Mesenchymal stem cell (in vitro differentiated cells and primary cell): Measurements from ENCODE around the gene SSX2IP.

Experiments
- DNase-seq: peaks from one replicate; pipeline ENCODE4 v3.0.0-alpha.2; 2013
- H2AFZ ChIP-seq: one replicate; pipeline ENCODE4 v1.6.1; 2013; ENCODE audit warnings: low read depth, mild to moderate bottlenecking, control low read depth, inconsistent platforms, low read length, moderate library complexity
- H2AK5ac ChIP-seq: 2 replicates; pipeline ENCODE4 v1.6.1; 2013; ENCODE audit warnings: low read length, moderate library complexity, mild to moderate bottlenecking, inconsistent platforms; ENCODE audit not compliant: severe bottlenecking
- H2BK120ac ChIP-seq: one replicate; pipeline ENCODE4 v1.6.1; 2013; ENCODE audit warnings: low read depth, mild to moderate bottlenecking, inconsistent platforms, low read length, moderate library complexity
- H2BK12ac ChIP-seq, 2 experiments: one replicate each; pipeline ENCODE4 v1.6.1; 2013; ENCODE audit warnings: inconsistent platforms in 2 of 2, low read length in 2 of 2, mild to moderate bottlenecking in 2 of 2, moderate library complexity in 2 of 2, control low read depth in 1 of 2
- H2BK15ac ChIP-seq: one replicate; pipeline ENCODE4 v1.6.1; 2013; ENCODE audit warnings: mild to moderate bottlenecking, low read depth, inconsistent platforms; ENCODE audit not compliant: poor library complexity, severe bottlenecking
- H2BK5ac ChIP-seq: 2 replicates; pipeline ENCODE4 v1.6.1; 2013; ENCODE audit warnings: low read depth, mild to moderate bottlenecking, low read length, control low read depth, inconsistent platforms; ENCODE audit not compliant: poor library complexity, severe bottlenecking
- H3K14ac ChIP-seq, 2 experiments: one replicate each; pipeline ENCODE4 v1.6.1; 2013; ENCODE audit warnings: inconsistent platforms in 2 of 2, low read length in 2 of 2, control low read depth in 1 of 2, mild to moderate bottlenecking in 1 of 2, moderate library complexity in 1 of 2
- H3K18ac ChIP-seq, 2 experiments: one replicate each; pipeline ENCODE4 v1.6.1; 2013; ENCODE audit warnings: inconsistent platforms in 2 of 2, low read length in 2 of 2, control low read depth in 1 of 2, low read depth in 1 of 2, mild to moderate bottlenecking in 1 of 2
- H3K23ac ChIP-seq, 2 experiments: one replicate each; pipeline ENCODE4 v1.6.1; 2013; ENCODE audit warnings: inconsistent platforms in 2 of 2, low read length in 2 of 2, mild to moderate bottlenecking in 2 of 2, moderate library complexity in 2 of 2, control low read depth in 1 of 2
- H3K27ac ChIP-seq: 2 replicates; pipeline ENCODE4 v1.5.1; 2013; ENCODE audit warnings: mild to moderate bottlenecking, moderate library complexity, low read length, control low read depth, inconsistent platforms; ENCODE audit not compliant: poor library complexity, severe bottlenecking
- H3K27me3 ChIP-seq, 2 experiments: 2 replicates each; pipeline versions ENCODE4 v1.6.1 to v1.7.0; 2013; ENCODE audit warnings: low read length in 2 of 2, mild to moderate bottlenecking in 2 of 2, moderate library complexity in 2 of 2, control low read depth in 1 of 2, inconsistent platforms in 1 of 2; ENCODE audit not compliant: control insufficient read depth in 1 of 2, insufficient read depth in 1 of 2
- H3K36me3 ChIP-seq, 2 experiments: 2 replicates each; pipeline versions ENCODE4 v1.6.1 to v1.7.0; 2013; ENCODE audit warnings: low read length in 2 of 2, control low read depth in 1 of 2, inconsistent platforms in 1 of 2, low read depth in 1 of 2, mild to moderate bottlenecking in 1 of 2; ENCODE audit not compliant: insufficient read depth in 2 of 2, control insufficient read depth in 1 of 2
- H3K4ac ChIP-seq, 2 experiments: one replicate each; pipeline ENCODE4 v1.6.1; 2013; ENCODE audit warnings: inconsistent platforms in 2 of 2, low read length in 2 of 2, mild to moderate bottlenecking in 2 of 2, moderate library complexity in 2 of 2, control low read depth in 1 of 2, low read depth in 1 of 2
- H3K4me1 ChIP-seq: 2 replicates; pipeline ENCODE4 v1.6.1; 2013; ENCODE audit warnings: low read depth, low read length, control low read depth; ENCODE audit not compliant: control insufficient read depth, insufficient read depth
- H3K4me2 ChIP-seq: 2 replicates; pipeline ENCODE4 v1.6.1; 2013; ENCODE audit warnings: low read length, mild to moderate bottlenecking, inconsistent platforms; ENCODE audit not compliant: poor library complexity, severe bottlenecking
- H3K4me3 ChIP-seq, 2 experiments: 2 replicates each; pipeline versions ENCODE4 v1.5.1 to v1.7.0; 2013; ENCODE audit warnings: low read length in 2 of 2, mild to moderate bottlenecking in 2 of 2, control low read depth in 1 of 2, low read depth in 1 of 2; ENCODE audit not compliant: insufficient read depth in 1 of 2
- H3K79me1 ChIP-seq: replicated peaks from 2 replicates; pipeline ENCODE4 v1.6.1; 2013; ENCODE audit warnings: mild to moderate bottlenecking, control low read depth, low read length, inconsistent platforms; ENCODE audit not compliant: poor library complexity, severe bottlenecking
- H3K9ac ChIP-seq: 2 replicates; pipeline ENCODE4 v1.7.0; 2013; ENCODE audit warnings: mild to moderate bottlenecking, low read length, moderate library complexity
- H3K9me3 ChIP-seq: 2 replicates; pipeline ENCODE4 v1.7.0; 2013; ENCODE audit warnings: mild to moderate bottlenecking, low read length; ENCODE audit not compliant: control insufficient read depth
- H4K8ac ChIP-seq: one replicate; pipeline ENCODE4 v1.6.1; 2013; ENCODE audit warnings: inconsistent platforms, mild to moderate bottlenecking, low read length, moderate library complexity
- H4K91ac ChIP-seq: one replicate; pipeline ENCODE4 v1.6.1; 2013; ENCODE audit warnings: mild to moderate bottlenecking, low read length, inconsistent platforms
- WGBS: methylation state at CpG from one replicate; pipeline ENCODE4 v1.1.7; 2013; ENCODE audit warnings: mixed read lengths; 5-methylcytosine and 5-hydroxymethylcytosine counted together

SSX2IP gene

DNA sequence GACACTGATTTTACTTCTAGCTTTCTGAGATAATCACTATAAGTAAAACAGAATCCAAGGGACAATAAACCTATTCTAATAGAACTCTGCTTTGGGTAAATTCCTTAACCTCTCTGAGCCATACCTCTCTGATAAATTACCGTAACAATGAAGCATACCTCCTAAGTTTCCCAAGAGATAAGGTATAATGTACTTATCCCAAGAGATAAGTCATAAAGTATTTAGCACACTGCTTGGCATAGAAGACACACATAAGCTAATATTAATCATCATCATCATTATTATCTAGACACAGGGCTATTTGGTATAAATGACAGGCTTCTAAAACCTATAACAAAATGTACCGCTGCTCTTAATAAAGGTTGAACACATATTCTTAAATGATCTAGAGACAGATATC lies 16.2 kb downstream of the SSX2IP start:
- H2BK5ac ChIP-seq: no peak overlapping the region
- H2AFZ ChIP-seq: no peak overlapping the region
- H3K4me1 ChIP-seq: no peaks in the 10 kb centered on the region
- H2BK15ac ChIP-seq: no peak overlapping the region
- no peak overlapping the region for H2BK120ac ChIP-seq
- no peak overlapping the region for H2AK5ac ChIP-seq
- H3K36me3 ChIP-seq: peaks cover 0 to 8% of the 10 kb centered on the region in 2 experiments
- 100% methylated on average over 1 of the region's 2 CpGs for WGBS
- H3K27ac ChIP-seq: no peak overlapping the region
- no peak overlapping the region for H3K23ac ChIP-seq
- H3K9me3 ChIP-seq: no peaks in the 10 kb centered on the region
- H3K18ac ChIP-seq: no peak overlapping the region
- no peaks in the 10 kb centered on the region for H3K27me3 ChIP-seq
- peaks cover 1% of the 10 kb centered on the region for H3K79me1 ChIP-seq
- H2BK12ac ChIP-seq: no peak overlapping the region
- no peak overlapping the region for H4K8ac ChIP-seq
- no peak overlapping the region for H3K4ac ChIP-seq
- H3K14ac ChIP-seq: no peak overlapping the region
- DNase-seq: no peak
- no peak overlapping the region for H4K91ac ChIP-seq
- no peak overlapping the region for H3K9ac ChIP-seq
- no peak overlapping the region for H3K4me3 ChIP-seq
- no peak overlapping the region for H3K4me2 ChIP-seq

DNA sequence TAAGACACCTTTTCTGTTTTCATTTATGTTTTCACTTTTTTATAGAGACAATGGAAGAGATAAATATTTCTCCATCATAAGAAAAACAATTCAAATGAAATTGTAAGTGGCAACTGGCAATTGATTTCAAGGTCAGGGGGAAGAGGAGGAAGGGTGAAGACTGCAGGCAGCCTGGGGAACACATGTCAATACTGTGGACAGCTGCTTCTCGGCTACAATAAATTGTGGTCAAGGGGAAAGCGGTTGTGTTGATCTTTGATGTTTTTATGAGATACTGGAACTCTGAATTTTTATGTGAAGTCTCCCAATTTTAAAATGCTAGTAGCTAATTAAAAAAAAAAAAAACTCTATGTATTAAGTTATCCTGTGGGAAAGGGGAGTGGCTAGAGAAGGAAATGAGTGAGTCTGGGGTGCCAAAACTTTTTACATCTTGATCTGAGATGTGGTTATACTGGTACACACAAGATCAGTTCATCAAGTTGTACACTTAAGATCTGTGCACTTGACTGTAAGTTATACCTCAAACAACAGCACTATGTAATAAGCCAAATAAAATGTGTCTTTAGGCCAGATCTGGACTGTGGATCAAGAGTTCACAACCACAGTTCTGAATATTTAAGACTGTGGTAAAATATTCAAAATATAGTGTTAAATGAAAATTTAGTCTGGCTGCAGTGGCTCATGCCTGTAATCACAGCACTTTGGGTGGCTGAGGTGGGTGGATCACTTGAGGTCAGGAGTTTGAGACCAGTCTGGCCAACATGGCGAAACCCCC lies 18.0 kb downstream of the SSX2IP start:
- Histone ChIP-seq H3K4me3 (no peak overlapping the region), H3K79me1 (peaks cover 1% of the 10 kb centered on the region), H3K14ac (no peak overlapping the region), H3K27ac (no peak overlapping the region), H3K18ac (no peak overlapping the region), H3K9me3 (no peaks in the 10 kb centered on the region), H2BK12ac (no peak overlapping the region), H2BK15ac (no peak overlapping the region), H3K4me1 (no peaks in the 10 kb centered on the region), H3K9ac (no peak overlapping the region), H2AFZ (no peak overlapping the region), H3K36me3 (peaks cover 0 to 15% of the 10 kb centered on the region in 2 experiments), H4K8ac (no peak overlapping the region), H4K91ac (no peak overlapping the region), H3K27me3 (no peaks in the 10 kb centered on the region), H3K23ac (no peak overlapping the region), H2AK5ac (no peak overlapping the region), H3K4me2 (no peak overlapping the region), H3K4ac (no peak overlapping the region), H2BK5ac (no peak overlapping the region), H2BK120ac (no peak overlapping the region)
- 100% methylated on average over 2 of the region's 3 CpGs for WGBS
- DNase-seq: no peak

DNA sequence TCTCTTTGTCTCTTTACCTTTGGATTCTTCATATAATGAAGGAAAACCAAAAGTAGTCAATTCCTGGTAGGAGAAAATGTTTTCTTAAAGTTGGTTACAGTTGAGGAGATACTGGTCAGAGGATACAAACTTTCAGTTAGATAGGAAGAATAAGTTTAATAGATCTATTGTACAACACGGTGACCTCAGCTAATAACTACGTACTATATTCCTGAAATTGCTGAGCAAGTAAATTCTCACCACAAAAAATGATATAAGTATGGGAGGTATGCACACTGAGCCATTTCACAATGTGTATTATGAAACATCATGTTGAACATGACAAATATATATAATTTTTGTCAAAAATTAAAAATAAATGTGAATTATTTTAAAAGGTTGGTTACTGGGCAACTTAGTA lies 20.4 kb downstream of the SSX2IP start:
- no peak overlapping the region for H2BK12ac ChIP-seq
- no peak overlapping the region for H3K9ac ChIP-seq
- H2AK5ac ChIP-seq: no peak overlapping the region
- no peaks in the 10 kb centered on the region for H3K27me3 ChIP-seq
- H2BK5ac ChIP-seq: no peak overlapping the region
- H3K79me1 ChIP-seq: no peaks in the 10 kb centered on the region
- no peak overlapping the region for H2BK15ac ChIP-seq
- no peak overlapping the region for H3K4me3 ChIP-seq
- H3K23ac ChIP-seq: no peak overlapping the region
- H2BK120ac ChIP-seq: no peak overlapping the region
- H3K18ac ChIP-seq: no peak overlapping the region
- peaks cover 0 to 15% of the 10 kb centered on the region in 2 experiments for H3K36me3 ChIP-seq
- no peak overlapping the region for H2AFZ ChIP-seq
- no peaks in the 10 kb centered on the region for H3K4me1 ChIP-seq
- H4K8ac ChIP-seq: no peak overlapping the region
- H3K4ac ChIP-seq: no peak overlapping the region
- no peaks in the 10 kb centered on the region for H3K9me3 ChIP-seq
- 100% methylated on average over 2 of the region's 2 CpGs for WGBS
- no peak overlapping the region for H4K91ac ChIP-seq
- no peak for DNase-seq
- H3K14ac ChIP-seq: no peak overlapping the region
- no peak overlapping the region for H3K4me2 ChIP-seq
- no peak overlapping the region for H3K27ac ChIP-seq

- H2BK15ac ChIP-seq: no peak overlapping the region
- H3K9ac ChIP-seq: no peak overlapping the region
- no peak overlapping the region for H3K4ac ChIP-seq
- H3K4me2 ChIP-seq: no peak overlapping the region
- H3K23ac ChIP-seq: no peak overlapping the region
- no peak overlapping the region for H2AK5ac ChIP-seq
- H3K9me3 ChIP-seq: no peaks in the 10 kb centered on the region
- H3K4me3 ChIP-seq: no peak overlapping the region
- H4K91ac ChIP-seq: no peak overlapping the region
- no peak overlapping the region for H3K14ac ChIP-seq
- no peak overlapping the region for H2BK120ac ChIP-seq
- H3K27ac ChIP-seq: no peak overlapping the region
- DNase-seq: no peak
- no peak overlapping the region for H2BK12ac ChIP-seq
- no peak overlapping the region for H2AFZ ChIP-seq
- no peaks in the 10 kb centered on the region for H3K4me1 ChIP-seq
- H3K36me3 ChIP-seq: peaks cover 0 to 27% of the 10 kb centered on the region in 2 experiments
- H3K27me3 ChIP-seq: no peaks in the 10 kb centered on the region
- no peak overlapping the region for H4K8ac ChIP-seq
- no peak overlapping the region for H3K18ac ChIP-seq
- no peaks in the 10 kb centered on the region for H3K79me1 ChIP-seq
- H2BK5ac ChIP-seq: no peak overlapping the region
- WGBS: 100% methylated on average over 1 of the region's 1 CpG
These were observed 22.1 kb downstream of the SSX2IP start for GRCh38 chr1:84668185-84668584.
